Gastroesophageal sphincter (tissue), 3 donors: ENCODE results near the gene MAGEL2.

Experiments
- CTCF ChIP-seq, 4 experiments: fragments of 200-600 bp in 2 of 4; fragments of 450-650 bp in 2 of 4; sonication (generic) in 1 of 4; IDR thresholded peaks; one replicate each; pipeline ENCODE4 v1.5.1; 2017 to 2019; ENCODE audit warnings: antibody characterized with exemption in 4 of 4, mild to moderate bottlenecking in 2 of 4, moderate library complexity in 2 of 4
- EP300 ChIP-seq: sonication (generic); formaldehyde crosslinking; IDR thresholded peaks from one replicate; pipeline ENCODE4 v1.6.1; 2017; ENCODE audit warnings: antibody characterized with exemption, mild to moderate bottlenecking
- POLR2AphosphoS5 ChIP-seq: sonication (generic); formaldehyde crosslinking; IDR thresholded peaks from one replicate; pipeline ENCODE4 v1.6.1; 2017; ENCODE audit warnings: antibody characterized with exemption

- TF ChIP-seq POLR2AphosphoS5 (no peak), CTCF (IDR thresholded peaks at IDR 0.05) (no peak), EP300 (no peak)
These were observed 2.8 kb downstream of the MAGEL2 start for GRCh38 chr15:23644829-23645228.
